RCC 7860 (cell line): ENCODE data around the gene RCC1.
A peak's percentile ranks its signal among the peaks of the same experiment; 100 is the strongest.
"Not testable (repeated sequence)": the region's sequence is repeated elsewhere in the genome, so short reads cannot be mapped to it uniquely, and the experiment has no call there.

Experiments used
- DNase-seq: peaks from one replicate; pipeline ENCODE4 v3.0.0-alpha.2; 2015; ENCODE audit warnings: low spot score
- FAIRE-seq: peaks from 2 replicates; lab custom pipeline; 2012; peaks lifted over from hg19 to GRCh38; lab: Jason Lieb, UNC

RCC1 gene

GRCh38 chr1:28505406-28506187 lies at the start of gene RCC1:
TSS of gene RCC1 (plus strand) at chr1:28506043. CDS start at chr1:28529867, 23,824 bp downstream.
- peak; percentile 92 for FAIRE-seq

GRCh38 chr1:28456078-28456477 lies 49.8 kb upstream of the RCC1 start:
- peak; percentile 50 for DNase-seq
- no peak for FAIRE-seq

More at GRCh38 chr1:28505406-28506187, at the start of gene RCC1:
- DNase-seq = peak; percentile 98

GRCh38 chr1:28457678-28458077 lies 48.2 kb upstream of the RCC1 start:
- FAIRE-seq (no peak), DNase-seq (no peak)

GRCh38 chr1:28458237-28459228 lies 47.3 kb upstream of the RCC1 start:
- FAIRE-seq = no peak

GRCh38 chr1:28466226-28466778 lies 39.5 kb upstream of the RCC1 start:
- DNase-seq = no peak

More at GRCh38 chr1:28458237-28459228, 47.3 kb upstream of the RCC1 start:
- no peak for DNase-seq

GRCh38 chr1:28470146-28470545 lies 35.7 kb upstream of the RCC1 start:
- DNase-seq (no peak), FAIRE-seq (no peak)

More at GRCh38 chr1:28466226-28466778, 39.5 kb upstream of the RCC1 start:
- FAIRE-seq = no peak

- DNase-seq, FAIRE-seq: not testable (repeated sequence)
These were observed 26.3 kb upstream of the RCC1 start for GRCh38 chr1:28479497-28479896.

- no peak for FAIRE-seq
- no peak for DNase-seq
These were observed 25.5 kb upstream of the RCC1 start for GRCh38 chr1:28480308-28480707.

- FAIRE-seq (no peak), DNase-seq (no peak)
These were observed 23.7 kb upstream of the RCC1 start for GRCh38 chr1:28482138-28482537.

GRCh38 chr1:28482702-28483101 lies 23.1 kb upstream of the RCC1 start:
- DNase-seq = no peak
- no peak for FAIRE-seq

- DNase-seq = no peak
- FAIRE-seq = no peak
These were observed 11.1 kb upstream of the RCC1 start for GRCh38 chr1:28494737-28495136.

- no peak for FAIRE-seq
- DNase-seq = no peak
These were observed 6.3 kb upstream of the RCC1 start for GRCh38 chr1:28499553-28499952.

- DNase-seq = no peak
- no peak for FAIRE-seq
These were observed 3.9 kb upstream of the RCC1 start for GRCh38 chr1:28501925-28502324.

- DNase-seq (no peak), FAIRE-seq (no peak)
These were observed 2.7 kb upstream of the RCC1 start for GRCh38 chr1:28503117-28503516.

- no peak for FAIRE-seq
- no peak for DNase-seq
These were observed 1.0 kb downstream of the RCC1 start for GRCh38 chr1:28506907-28507246.

- DNase-seq (peak; percentile 23), FAIRE-seq (no peak)
These were observed 1.4 kb downstream of the RCC1 start for GRCh38 chr1:28507247-28507645.

- peak; percentile 20 for DNase-seq
- FAIRE-seq = no peak
These were observed 2.0 kb downstream of the RCC1 start for GRCh38 chr1:28507646-28508434.

GRCh38 chr1:28508435-28508754 lies 2.6 kb downstream of the RCC1 start:
- FAIRE-seq = no peak
- peak; percentile 24 for DNase-seq

- DNase-seq = peak; percentile 52
- FAIRE-seq = no peak
These were observed 3.9 kb downstream of the RCC1 start for GRCh38 chr1:28509705-28510272.

- peak; percentile 77 for DNase-seq
- no peak for FAIRE-seq
These were observed 4.6 kb downstream of the RCC1 start for GRCh38 chr1:28510273-28510969.
